Peyer's patch (tissue), 4 donors: ENCODE measurements around the gene HS6ST3.

ENCODE experiments used
- CTCF ChIP-seq, 6 experiments: fragments of 450-650 bp in 4 of 6; fragments of 200-600 bp in 2 of 6; sonication (generic) in 1 of 6; IDR thresholded peaks; one replicate each; pipeline ENCODE4 v1.5.1; 2017 to 2019; ENCODE audit warnings: antibody characterized with exemption in 6 of 6, mild to moderate bottlenecking in 3 of 6, moderate library complexity in 1 of 6
- POLR2A ChIP-seq, 2 donors: fragments of 450-650 bp; IDR thresholded peaks; one replicate each; pipeline ENCODE4 v1.5.1; 2017; ENCODE audit warnings: antibody characterized with exemption in 2 of 2, mild to moderate bottlenecking in 2 of 2, moderate library complexity in 2 of 2

- TF ChIP-seq POLR2A (IDR thresholded peaks at IDR 0.05) (no peak), CTCF (IDR thresholded peaks at IDR 0.05) (no peak)
Measured at GRCh38 chr13:96532804-96533203, 442.9 kb downstream of the HS6ST3 start.
